Bronchial epithelial cell (primary cell): ENCODE measurements around the gene KRT38. TPM values are rescaled to one million over a fixed set of nuclear protein-coding genes. Genes with fewer than 3 reads are reported as not detected.

ENCODE experiments used
- DNase-seq: peaks from one replicate; pipeline ENCODE4 v3.0.0-alpha.2; 2010; ENCODE audit warnings: low read depth
- FAIRE-seq: peaks from 2 replicates; lab custom pipeline; 2011; peaks lifted over from hg19 to GRCh38; lab: Jason Lieb, UNC
- H3K27me3 ChIP-seq: 2 replicates; pipeline ENCODE4 v1.5.1; 2011; ENCODE audit warnings: low read length; ENCODE audit not compliant: control insufficient read depth, insufficient read depth
- H3K36me3 ChIP-seq: 2 replicates; pipeline ENCODE4 v1.5.1; 2011; ENCODE audit warnings: low read length; ENCODE audit not compliant: control insufficient read depth, insufficient read depth
- H3K4me3 ChIP-seq: 2 replicates; pipeline ENCODE4 v1.5.1; 2011; ENCODE audit warnings: mild to moderate bottlenecking, low read depth, low read length, control low read depth
- CTCF ChIP-seq: IDR thresholded peaks from 2 replicates; pipeline ENCODE4 v1.5.1; 2011; ENCODE audit warnings: mild to moderate bottlenecking, moderate library complexity, low read length, control low read depth, inconsistent platforms; ENCODE audit not compliant: insufficient read depth, severe bottlenecking
- total RNA-seq: library from RNA; depleted of rRNA; stranded (reverse); fragments of >200 nt; gene quantifications from 2 replicates; pipeline ENCODE4 v1.2.1, GENCODE V29; 2014

The KRT38 gene
- total RNA-seq, 1 donor from 2014 or later = not detected

- H3K4me3 ChIP-seq = no peak overlapping the region
- no peak for TF ChIP-seq CTCF
- no peaks in the 10 kb centered on the region for H3K36me3 ChIP-seq
- no peaks in the 10 kb centered on the region for H3K27me3 ChIP-seq
- FAIRE-seq = no peak
- no peak for DNase-seq
These were observed 24.3 kb downstream of the KRT38 start for GRCh38 chr17:41416479-41416878.

GRCh38 chr17:41415833-41416335 lies 24.9 kb downstream of the KRT38 start:
- DNase-seq (no peak), FAIRE-seq (no peak)
- Histone ChIP-seq H3K4me3 (no peak overlapping the region), H3K27me3 (no peaks in the 10 kb centered on the region), H3K36me3 (no peaks in the 10 kb centered on the region)
- no peak for TF ChIP-seq CTCF

- H3K36me3 ChIP-seq = no peaks in the 10 kb centered on the region
- DNase-seq = no peak
- FAIRE-seq = peak; percentile 52
- H3K4me3 ChIP-seq = no peak overlapping the region
- H3K27me3 ChIP-seq = no peaks in the 10 kb centered on the region
- TF ChIP-seq CTCF = no peak
These were observed 25.4 kb downstream of the KRT38 start for GRCh38 chr17:41415411-41415810.

- no peaks in the 10 kb centered on the region for H3K36me3 ChIP-seq
- no peak for FAIRE-seq
- no peak overlapping the region for H3K4me3 ChIP-seq
- no peak for TF ChIP-seq CTCF
- H3K27me3 ChIP-seq = no peaks in the 10 kb centered on the region
- DNase-seq = no peak
These were observed 26.8 kb downstream of the KRT38 start for GRCh38 chr17:41413982-41414381.

GRCh38 chr17:41413353-41413957 lies 27.3 kb downstream of the KRT38 start:
- no peak overlapping the region for H3K4me3 ChIP-seq
- no peak for DNase-seq
- no peak for FAIRE-seq
- H3K36me3 ChIP-seq = no peaks in the 10 kb centered on the region
- H3K27me3 ChIP-seq = no peaks in the 10 kb centered on the region
- TF ChIP-seq CTCF = no peak
